AG09319 (cell line): ENCODE data around the gene ADAD1.

Experiments used
- DNase-seq: peaks from one replicate; pipeline ENCODE4 v3.0.0-alpha.2; 2010; ENCODE audit warnings: low read depth; ENCODE audit errors: extremely low read depth
- TF ChIP-seq, protein P1 (sequence below): IDR thresholded peaks from 2 replicates; pipeline ENCODE4 v1.5.1; 2011; ENCODE audit warnings: low read depth, mild to moderate bottlenecking, inconsistent platforms, low read length, moderate library complexity

ADAD1 gene

DNA sequence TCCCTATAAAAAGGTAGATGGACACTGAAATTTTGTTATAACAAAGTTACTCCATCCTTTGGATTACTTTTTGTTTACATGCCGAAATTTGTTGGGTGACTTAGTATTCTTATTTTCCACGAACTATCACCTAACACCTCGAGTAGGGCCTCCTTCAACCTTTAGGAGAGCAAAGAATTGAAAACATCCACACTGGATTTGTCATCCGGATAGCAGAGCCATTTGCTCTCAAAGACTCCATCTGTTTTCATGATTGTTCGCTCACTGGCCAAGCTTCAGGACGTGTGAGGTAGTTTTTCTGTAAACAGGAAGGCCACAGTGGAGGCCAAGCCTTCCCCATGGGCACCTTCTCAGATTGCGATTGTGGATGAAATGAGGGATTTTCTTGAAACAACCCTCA is at the start of gene ADAD1:
TSS of gene ADAD1 (plus strand) at position 301 of the 400 bp plus-strand sequence. CDS start 1,059 bp downstream, outside the sequence.
- DNase-seq = no peak
- TF ChIP-seq, protein P1, sequence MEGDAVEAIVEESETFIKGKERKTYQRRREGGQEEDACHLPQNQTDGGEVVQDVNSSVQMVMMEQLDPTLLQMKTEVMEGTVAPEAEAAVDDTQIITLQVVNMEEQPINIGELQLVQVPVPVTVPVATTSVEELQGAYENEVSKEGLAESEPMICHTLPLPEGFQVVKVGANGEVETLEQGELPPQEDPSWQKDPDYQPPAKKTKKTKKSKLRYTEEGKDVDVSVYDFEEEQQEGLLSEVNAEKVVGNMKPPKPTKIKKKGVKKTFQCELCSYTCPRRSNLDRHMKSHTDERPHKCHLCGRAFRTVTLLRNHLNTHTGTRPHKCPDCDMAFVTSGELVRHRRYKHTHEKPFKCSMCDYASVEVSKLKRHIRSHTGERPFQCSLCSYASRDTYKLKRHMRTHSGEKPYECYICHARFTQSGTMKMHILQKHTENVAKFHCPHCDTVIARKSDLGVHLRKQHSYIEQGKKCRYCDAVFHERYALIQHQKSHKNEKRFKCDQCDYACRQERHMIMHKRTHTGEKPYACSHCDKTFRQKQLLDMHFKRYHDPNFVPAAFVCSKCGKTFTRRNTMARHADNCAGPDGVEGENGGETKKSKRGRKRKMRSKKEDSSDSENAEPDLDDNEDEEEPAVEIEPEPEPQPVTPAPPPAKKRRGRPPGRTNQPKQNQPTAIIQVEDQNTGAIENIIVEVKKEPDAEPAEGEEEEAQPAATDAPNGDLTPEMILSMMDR = no peak

DNA sequence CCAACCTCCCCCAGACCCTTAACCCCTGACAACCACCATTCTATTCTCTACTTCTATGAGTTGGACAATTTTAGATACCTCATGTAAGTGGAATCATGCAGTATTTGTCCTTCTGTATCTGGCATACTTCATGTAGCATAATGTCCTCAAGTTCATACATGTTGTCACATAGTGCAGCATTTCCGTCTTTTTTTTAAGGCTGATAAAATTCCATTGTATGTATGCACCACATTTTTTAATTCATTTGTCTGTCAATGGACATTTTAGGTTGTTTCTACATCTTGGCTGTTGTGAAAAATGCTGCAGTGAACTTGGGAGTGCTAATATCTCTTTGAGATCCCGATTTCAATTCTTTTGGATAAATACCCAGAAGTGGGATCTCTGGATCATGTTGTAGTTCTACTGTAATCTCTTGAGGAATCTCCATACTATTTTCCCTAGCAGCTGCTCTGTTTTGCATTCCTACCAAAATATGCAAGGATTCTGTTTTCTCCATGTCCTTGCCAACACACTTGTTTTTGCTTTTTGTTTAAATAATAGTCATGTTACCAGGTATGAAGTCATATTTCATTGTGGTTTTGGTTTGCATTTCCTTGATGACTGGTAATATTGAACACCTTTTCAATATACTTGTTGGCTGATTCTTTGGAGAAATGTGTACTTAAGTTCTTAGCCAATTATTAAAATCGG is 48.8 kb upstream of the ADAD1 start:
- TF ChIP-seq, protein P1 = no peak
- peak; percentile 10 for DNase-seq

DNA sequence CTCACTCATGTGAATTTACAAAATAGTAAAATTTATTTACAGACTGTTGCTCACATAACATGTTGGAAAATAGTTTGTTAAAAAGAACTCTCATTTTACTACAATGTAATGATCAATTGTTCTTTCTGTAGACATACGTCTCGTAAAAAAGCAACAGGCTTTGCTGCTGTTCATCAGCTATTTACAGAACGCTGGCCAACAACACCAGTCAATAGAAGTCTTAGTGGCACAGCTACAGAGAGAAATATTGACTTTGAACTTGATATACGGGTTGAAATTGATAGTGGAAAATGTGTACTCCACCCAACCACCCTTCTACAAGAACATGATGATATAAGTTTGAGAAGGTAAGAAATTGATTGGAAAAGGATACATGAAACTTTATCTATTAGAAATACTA is 47.6 kb upstream of the ADAD1 start:
- TF ChIP-seq, protein P1 = no peak
- no peak for DNase-seq

DNA sequence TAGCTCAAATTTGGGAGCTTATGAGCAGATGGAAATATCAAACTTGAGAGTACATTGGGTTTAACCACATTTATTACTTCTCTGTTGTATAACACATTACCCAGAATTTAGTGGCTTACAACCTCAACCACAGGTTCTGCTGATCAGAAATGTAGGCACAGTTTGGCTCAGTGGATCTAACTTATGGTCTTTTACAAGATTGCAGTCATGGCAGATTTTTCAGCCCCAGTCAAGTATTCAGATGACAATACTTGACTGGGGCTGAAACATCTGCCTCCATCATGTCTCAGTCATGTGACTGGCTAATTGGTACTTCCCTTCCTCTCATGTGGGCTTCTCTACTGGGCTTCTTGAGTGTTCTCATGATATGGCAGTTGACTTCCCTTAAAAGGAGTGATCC is 44.0 kb upstream of the ADAD1 start:
- DNase-seq = no peak

DNA sequence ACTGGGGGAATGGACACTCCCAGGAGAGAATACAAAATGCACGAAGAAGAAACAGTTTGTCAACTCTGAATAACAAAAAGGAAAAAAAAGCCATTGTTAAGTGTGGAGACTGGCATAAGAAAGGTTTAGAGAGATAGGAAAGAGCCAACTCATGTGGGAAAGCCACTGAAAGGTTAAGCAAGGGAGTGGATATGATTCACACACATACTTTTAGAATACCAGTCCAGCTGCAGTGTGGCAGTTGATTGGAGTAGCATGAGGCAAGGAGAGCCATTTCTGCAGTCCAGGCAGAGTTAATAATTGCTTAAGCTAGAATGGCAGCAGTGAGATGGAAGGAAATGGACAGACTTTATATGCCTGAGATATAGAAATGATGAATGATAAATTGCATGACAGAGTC is 36.9 kb upstream of the ADAD1 start:
- DNase-seq = peak; percentile 49
- TF ChIP-seq, protein P1 = no peak

More for the DNA sequence above, 44.0 kb upstream of the ADAD1 start:
- TF ChIP-seq, protein P1 = no peak

DNA sequence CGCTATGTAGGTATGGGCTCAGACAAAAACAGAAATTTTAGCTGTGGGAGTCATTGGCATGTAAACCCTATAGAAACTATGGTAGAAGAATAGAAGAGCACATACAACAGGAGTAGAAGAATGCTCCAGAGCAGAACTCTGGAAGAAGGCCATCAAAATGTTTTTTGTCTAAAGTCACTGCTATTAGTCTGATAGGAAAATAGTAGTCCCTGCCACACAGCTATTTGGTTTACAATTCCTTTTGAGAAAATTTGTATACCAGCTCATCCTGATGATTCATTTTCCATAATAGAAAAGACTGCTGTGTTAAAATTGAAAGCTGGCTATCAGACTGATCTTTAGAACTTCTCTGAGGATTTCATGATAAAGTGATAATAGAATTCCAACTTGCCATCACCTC is 32.8 kb upstream of the ADAD1 start:
- TF ChIP-seq, protein P1 = no peak
- DNase-seq = no peak

DNA sequence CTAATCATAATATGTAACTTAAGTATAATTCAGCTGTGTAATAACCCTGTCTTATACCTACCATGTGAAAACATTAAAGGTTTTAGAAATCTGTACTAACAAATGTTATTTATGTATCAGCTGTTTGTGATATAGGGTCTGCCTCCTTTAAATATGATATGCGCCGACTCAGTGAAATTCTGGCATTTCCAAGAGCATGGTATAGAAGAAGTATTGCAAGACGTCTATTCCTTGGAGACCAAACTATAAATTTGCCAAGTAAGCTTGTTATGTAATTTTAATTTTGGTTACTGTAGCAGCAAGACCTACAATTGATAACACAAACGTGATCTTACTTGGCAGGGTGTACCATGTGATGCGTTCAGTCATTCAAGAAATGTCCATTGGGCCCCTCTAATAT is 32.3 kb upstream of the ADAD1 start:
- TF ChIP-seq, protein P1 = no peak
- no peak for DNase-seq
